Activated T-helper 1 cell treated with anti-CD3 and anti-CD28 coated beads, Interleukin-2, amount 50 U/mL, for 16 hours (primary cell): ENCODE measurements around the gene SERPINB1.

ENCODE experiments used
- DNase-seq, 2 donors: peaks; one replicate each; pipeline ENCODE4 v3.0.0-alpha.2; 2020; ENCODE audit warnings: low read depth in 1 of 2, low spot score in 1 of 2

The SERPINB1 gene

GRCh38 chr6:2794171-2794730, 47.4 kb downstream of the SERPINB1 start:
- no peak for DNase-seq

GRCh38 chr6:2793534-2794151, 48.0 kb downstream of the SERPINB1 start:
- DNase-seq = no peak

DNA sequence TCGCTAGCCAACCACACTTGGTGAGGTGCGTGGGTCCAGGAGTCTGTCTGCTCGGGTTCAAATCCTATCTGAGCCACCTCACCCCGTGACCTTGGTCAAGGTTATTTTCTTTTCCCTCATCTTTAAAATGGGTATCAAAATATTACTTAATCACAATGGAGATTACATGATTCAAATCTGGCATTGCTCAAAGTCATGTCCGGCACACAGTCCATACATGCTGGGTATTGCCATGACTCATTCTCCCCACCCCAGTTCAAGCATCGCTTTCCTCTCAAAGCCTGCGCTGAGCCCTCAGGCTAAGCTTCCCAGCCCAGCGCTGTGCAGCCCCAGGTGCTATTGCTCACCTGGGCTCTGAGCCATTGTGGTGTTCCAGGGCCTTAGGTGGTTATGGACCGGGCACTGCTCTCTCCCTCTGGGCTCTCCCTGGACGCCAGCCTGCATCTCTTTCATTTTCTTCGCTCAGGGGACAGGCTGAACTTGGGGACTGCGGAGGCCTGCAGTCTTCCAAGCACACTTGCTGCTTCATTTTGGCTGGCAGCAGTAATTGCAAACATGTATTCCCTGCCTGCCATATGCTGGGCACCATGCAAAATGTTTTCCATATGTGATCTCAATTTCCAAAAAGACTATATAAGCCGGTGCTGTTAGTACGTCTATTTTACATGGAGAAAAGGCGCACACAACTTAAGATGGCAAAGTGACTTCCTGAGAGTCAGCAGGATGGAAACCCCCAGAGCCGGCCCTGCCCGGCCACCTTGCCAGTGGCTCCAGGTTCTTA, 49.1 kb downstream of the SERPINB1 start:
- no peak for DNase-seq

- no peak for DNase-seq
Measured at GRCh38 chr6:2791450-2791974, 50.2 kb downstream of the SERPINB1 start.

DNA sequence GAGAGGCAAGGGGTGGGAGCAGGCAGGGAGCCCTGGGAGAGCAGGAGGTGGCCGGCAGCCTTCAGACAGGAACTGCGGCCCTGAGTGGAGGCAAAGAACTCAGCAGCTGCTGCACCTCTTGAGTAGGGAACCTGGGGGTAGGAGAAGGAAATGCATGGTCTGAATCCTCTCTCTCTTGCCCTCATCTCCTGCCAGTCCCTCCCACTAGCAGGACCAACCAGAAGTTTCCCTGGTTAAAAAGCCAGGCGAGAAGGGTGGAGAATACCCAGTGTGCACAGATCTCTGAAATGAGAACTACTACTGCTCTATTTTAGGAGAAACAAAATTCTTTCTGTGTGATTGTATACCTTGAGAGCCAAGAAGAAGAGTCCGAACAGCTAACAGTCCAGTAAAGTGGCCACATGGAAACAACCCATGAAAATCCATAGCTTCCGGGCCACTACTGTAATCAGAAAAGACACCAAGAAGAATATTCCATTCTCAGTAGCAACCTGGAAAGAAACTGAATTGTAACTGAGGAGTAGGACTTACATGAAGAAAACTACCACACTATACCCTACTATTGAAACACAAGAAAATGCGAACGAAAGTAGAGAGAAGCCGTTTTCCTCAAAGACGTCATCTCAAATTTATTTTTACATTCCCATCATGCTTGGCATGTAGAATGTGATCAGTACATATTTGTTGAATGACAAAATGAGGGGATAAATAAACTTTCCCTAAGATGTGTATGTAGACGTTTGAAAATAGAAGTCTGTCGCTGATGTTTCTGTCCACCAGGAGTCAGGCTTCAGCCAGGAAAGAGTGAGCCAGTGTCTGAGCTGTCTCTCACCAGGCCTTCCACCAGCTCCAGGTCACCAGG, 50.8 kb downstream of the SERPINB1 start:
- DNase-seq = no peak

GRCh38 chr6:2786269-2786668, 55.4 kb downstream of the SERPINB1 start:
- DNase-seq = no peak

- no peak for DNase-seq
Measured at GRCh38 chr6:2784930-2785329, 56.7 kb downstream of the SERPINB1 start.

- no peak for DNase-seq
Measured at GRCh38 chr6:2784061-2784460, 57.6 kb downstream of the SERPINB1 start.

DNA sequence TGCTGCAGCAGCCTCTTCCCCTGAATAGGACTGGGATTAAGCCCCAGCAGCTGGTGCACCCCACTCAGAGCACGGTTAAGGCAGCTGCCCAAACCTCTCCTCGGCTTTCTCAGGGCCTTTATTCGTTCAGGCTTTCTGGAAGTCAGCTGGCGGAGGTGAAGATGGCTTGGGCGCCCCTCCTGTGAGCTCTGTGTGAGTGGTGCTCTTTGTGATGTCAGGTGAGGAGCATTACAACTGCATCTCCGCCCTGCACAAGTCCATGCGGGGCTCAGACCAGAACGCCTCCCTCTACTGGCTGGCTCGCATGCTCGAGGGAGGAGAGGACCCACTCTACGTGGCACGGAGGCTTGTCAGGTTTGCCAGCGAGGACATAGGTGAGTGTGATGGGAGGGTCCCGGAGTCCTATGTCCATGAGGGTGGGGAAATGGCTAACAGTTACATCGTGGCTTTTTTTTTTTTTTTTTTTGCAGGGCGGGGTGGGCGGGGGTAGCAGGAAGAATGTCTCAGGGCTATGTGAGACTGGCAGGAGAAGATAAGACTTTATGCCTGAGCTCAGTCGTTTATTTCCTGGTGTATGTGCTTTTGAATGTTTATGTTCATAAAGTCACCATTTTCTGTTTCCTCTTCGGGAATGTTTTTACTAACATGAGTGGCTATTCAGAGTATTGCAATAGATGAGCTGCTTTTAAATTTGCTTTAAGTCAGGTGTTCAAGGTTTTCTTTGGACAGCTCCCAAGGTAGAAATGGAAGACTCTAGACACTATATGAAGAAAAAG, 58.3 kb downstream of the SERPINB1 start:
- no peak for DNase-seq

DNA sequence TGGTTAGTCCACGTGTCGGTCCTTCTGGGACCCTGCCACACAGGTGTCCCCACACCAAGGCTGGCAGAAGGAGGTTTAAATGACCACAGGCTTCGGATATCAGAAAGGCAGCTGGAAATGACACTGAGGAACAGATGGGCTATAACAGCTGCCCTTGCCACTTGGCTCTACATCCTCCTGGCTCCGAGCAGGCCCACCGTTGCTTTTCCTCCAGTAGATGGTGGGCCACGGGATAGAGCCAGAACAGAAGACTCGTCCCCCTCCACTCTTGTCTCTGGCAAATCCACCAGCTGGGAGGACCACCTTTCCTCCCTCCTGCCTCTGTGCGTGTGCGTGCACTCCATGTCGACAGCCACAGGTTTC, 58.9 kb downstream of the SERPINB1 start:
- DNase-seq = no peak

DNA sequence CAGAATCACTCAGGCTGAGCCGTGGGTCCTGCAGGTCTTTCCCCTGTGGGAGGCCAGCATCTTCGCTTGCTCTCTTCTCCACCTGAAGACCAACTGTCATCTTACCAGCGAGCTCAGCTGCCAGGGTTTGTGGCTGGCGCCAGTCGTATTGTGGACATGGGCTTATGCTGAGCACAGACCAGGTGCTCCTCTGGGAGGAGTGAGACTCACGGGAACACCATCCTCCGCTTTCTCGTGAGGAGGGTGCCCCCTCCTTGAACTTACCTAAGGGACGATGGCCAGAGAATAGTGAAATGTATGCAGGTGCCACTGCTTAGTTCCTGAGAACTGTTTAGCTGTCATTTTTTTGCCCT, 59.3 kb downstream of the SERPINB1 start:
- no peak for DNase-seq
